Endothelial cell of umbilical vein (primary cell): ENCODE results near the gene KRTAP10-1. TPM values are rescaled to one million over a fixed set of nuclear protein-coding genes. Genes with fewer than 3 reads are reported as not detected.

Experiments used
- BruUV-seq: library from RNA; stranded (reverse); fragments of 400-500 nt; replicated peaks from 2 replicates; lab custom pipeline; 2021; lab: Mats Ljungman, UMichigan
- CTCF ChIA-PET: fragments of 300-600, 350-600 bp; sonication (Branson Sonifier 250); formaldehyde crosslinking; loops from one replicate; lab custom pipeline; 2021; ENCODE audit warnings: antibody characterized with exemption, inconsistent platforms; lab: Charles Lee
- POLR2A ChIA-PET: fragments of 300-600, 350-600 bp; sonication (Branson Sonifier 250); formaldehyde crosslinking; loops from one replicate; lab custom pipeline; 2021; ENCODE audit warnings: antibody characterized with exemption, inconsistent platforms; lab: Charles Lee
- DNase-seq: peaks from one replicate; pipeline ENCODE4 v3.0.0-alpha.2; 2011; ENCODE audit warnings: low read depth, low spot score
- FAIRE-seq: peaks from 2 replicates; lab custom pipeline; 2011; peaks lifted over from hg19 to GRCh38; lab: Jason Lieb, UNC
- H2AFZ ChIP-seq: 2 replicates; pipeline ENCODE4 v1.6.0; 2012; ENCODE audit warnings: low read depth, low read length, control low read depth, inconsistent platforms
- H3K27ac ChIP-seq: 2 replicates; pipeline ENCODE4 v1.5.1; 2011; ENCODE audit warnings: low read depth, mild to moderate bottlenecking, control low read depth, low read length, moderate library complexity; ENCODE audit not compliant: insufficient read depth
- H3K27me3 ChIP-seq, 2 experiments: 2 replicates each; pipeline versions ENCODE4 v1.6.0 to v1.6.1; 2011; ENCODE audit warnings: low read length in 2 of 2, mixed read lengths in 1 of 2; ENCODE audit not compliant: control insufficient read depth in 2 of 2, insufficient read depth in 2 of 2
- H3K36me3 ChIP-seq, 2 experiments: 2 replicates in 1 of 2; 3 replicates in 1 of 2; pipeline ENCODE4 v1.5.1; 2011; ENCODE audit warnings: low read length in 2 of 2, mild to moderate bottlenecking in 1 of 2, moderate library complexity in 1 of 2; ENCODE audit not compliant: control insufficient read depth in 2 of 2, insufficient read depth in 2 of 2; ENCODE audit errors: extremely low read depth in 1 of 2
- H3K4me1 ChIP-seq: 3 replicates; pipeline ENCODE4 v1.5.1; 2011; ENCODE audit warnings: mild to moderate bottlenecking, low read length; ENCODE audit not compliant: control insufficient read depth, insufficient read depth; ENCODE audit errors: extremely low read depth
- H3K4me2 ChIP-seq: 2 replicates; pipeline ENCODE4 v1.6.1; 2011; ENCODE audit warnings: low read length, control low read depth, mixed read lengths; ENCODE audit not compliant: insufficient read depth
- H3K4me3 ChIP-seq, 3 experiments: fragments of 200-600 bp in 1 of 3; sonication (generic), shearing (Covaris generic) in 1 of 3; replicated peaks in 1 of 3; 2 replicates each; pipeline ENCODE4 v1.5.1; 2011 to 2016; ENCODE audit warnings: control low read depth in 3 of 3, low read length in 3 of 3, mild to moderate bottlenecking in 2 of 3, inconsistent platforms in 1 of 3, low read depth in 1 of 3, moderate library complexity in 1 of 3; ENCODE audit not compliant: insufficient read depth in 1 of 3
- H3K79me2 ChIP-seq: 2 replicates; pipeline ENCODE4 v1.6.0; 2012; ENCODE audit warnings: low read length, inconsistent platforms; ENCODE audit not compliant: control insufficient read depth, insufficient read depth
- H3K9ac ChIP-seq: replicated peaks from 2 replicates; pipeline ENCODE3; 2011; ENCODE audit warnings: low read length, control low read depth; ENCODE audit not compliant: insufficient read depth; ENCODE audit errors: extremely low read depth
- H3K9me1 ChIP-seq: replicated peaks from 3 replicates; pipeline ENCODE4 v1.6.0; 2011; ENCODE audit warnings: mild to moderate bottlenecking, low read length; ENCODE audit not compliant: control insufficient read depth, insufficient read depth; ENCODE audit errors: extremely low read depth
- H3K9me3 ChIP-seq: replicated peaks from 2 replicates; pipeline ENCODE4 v1.5.1; 2012; ENCODE audit warnings: low read length, inconsistent platforms; ENCODE audit not compliant: control insufficient read depth, insufficient read depth
- H4K20me1 ChIP-seq: replicated peaks from 2 replicates; pipeline ENCODE3; 2011; ENCODE audit warnings: mild to moderate bottlenecking, low read length; ENCODE audit not compliant: control insufficient read depth, insufficient read depth; ENCODE audit errors: extremely low read depth
- EZH2 ChIP-seq: IDR thresholded peaks from 2 replicates; pipeline ENCODE4 v1.6.1; 2012; ENCODE audit warnings: borderline replicate concordance, low read depth, mild to moderate bottlenecking, moderate library complexity, low read length, inconsistent platforms; ENCODE audit not compliant: severe bottlenecking
- FOS ChIP-seq: IDR thresholded peaks from 2 replicates; pipeline ENCODE4 v1.6.1; 2011; ENCODE audit warnings: mild to moderate bottlenecking, low read length, moderate library complexity, borderline replicate concordance; ENCODE audit not compliant: insufficient read depth
- GATA2 ChIP-seq: IDR thresholded peaks from 2 replicates; pipeline ENCODE4 v1.7.0; 2011; ENCODE audit warnings: low read depth, mild to moderate bottlenecking, moderate library complexity, mixed read lengths, low read length; ENCODE audit not compliant: insufficient read length, insufficient read depth
- JUN ChIP-seq: IDR thresholded peaks from 2 replicates; pipeline ENCODE4 v1.6.1; 2011; ENCODE audit warnings: borderline replicate concordance, low read depth; ENCODE audit not compliant: insufficient read length, insufficient read depth
- MYC ChIP-seq: IDR thresholded peaks from one replicate; pipeline ENCODE4 v1.6.1; 2011; ENCODE audit warnings: mild to moderate bottlenecking, low read depth, low read length
- POLR2A ChIP-seq: IDR thresholded peaks from 2 replicates; pipeline ENCODE4 v1.6.1; 2012; ENCODE audit warnings: low read depth, mild to moderate bottlenecking, control low read depth, low read length
- POLR2AphosphoS5 ChIP-seq: IDR thresholded peaks from 2 replicates; pipeline ENCODE4 v1.6.1; 2012; ENCODE audit warnings: low read depth, mild to moderate bottlenecking, control low read depth, low read length, moderate library complexity; ENCODE audit not compliant: insufficient read depth
- dilution Hi-C: fragments of 300-500 bp; cut with MboI; formaldehyde crosslinking; loops from one replicate; pipeline ENCODE4 v1.15.0; 2019; ENCODE audit warnings: low sequenced_read_pairs; ENCODE audit not compliant: extremely low pct_ligation_motif_present
- intact Hi-C: fragments of 100-400 bp; cut with micrococcal nuclease; formaldehyde crosslinking; loops from one replicate; pipeline ENCODE4 v1.10.0; 2022
- polyA plus RNA-seq, 4 experiments: library from polyadenylated mRNA; depleted of rRNA in 3 of 4; stranded (reverse) in 3 of 4; unstranded in 1 of 4; fragments of >200 nt; gene quantifications; 2 replicates each; pipeline versions ENCODE4 v1.2.1 to v1.2.3, GENCODE V29; 2011 to 2012; ENCODE audit warnings: missing spikeins in 1 of 4
- total RNA-seq: library from RNA; stranded (reverse); gene quantifications from 2 replicates; pipeline ENCODE4 v1.2.3, GENCODE V29; 2021
- TF ChIP-seq, protein P1 (sequence below), 2 donors: IDR thresholded peaks; 1 replicate in 1 of 2; 2 replicates in 1 of 2; pipeline ENCODE4 v1.5.1; 2011; ENCODE audit warnings: low read length in 2 of 2, mild to moderate bottlenecking in 2 of 2, moderate library complexity in 2 of 2, control low read depth in 1 of 2, inconsistent platforms in 1 of 2, low read depth in 1 of 2; ENCODE audit not compliant: insufficient read depth in 1 of 2; ENCODE audit errors: extremely low read depth in 1 of 2
- TF ChIP-seq, protein P2 (sequence below): IDR thresholded peaks from 2 replicates; pipeline ENCODE4 v1.6.1; 2011; ENCODE audit not compliant: insufficient read depth, insufficient read length

The KRTAP10-1 gene
- total and polyA plus RNA-seq, 2 donors (not counting 3 experiments of a cell fraction or from before 2014, with no cell fraction given): not detected

DNA sequence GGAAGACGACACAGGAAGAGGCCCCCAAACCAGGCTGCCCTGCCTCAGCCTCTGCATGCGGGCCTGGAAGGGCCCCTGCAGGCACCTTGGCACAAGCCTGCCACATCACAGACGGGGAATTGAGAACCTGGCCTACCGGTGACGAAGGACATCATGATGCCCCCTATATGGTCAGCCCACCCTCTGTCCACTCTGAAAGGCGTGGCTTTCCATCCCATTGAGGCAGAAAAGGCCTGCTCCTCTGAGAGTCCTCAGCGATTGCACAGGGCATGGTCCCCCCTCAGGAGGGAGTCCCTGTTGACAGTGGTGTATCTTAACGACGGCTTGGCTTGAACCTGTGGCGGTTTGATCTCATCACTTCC lies 11.4 kb downstream of the KRTAP10-1 start:
- no TSS peak for BruUV-seq
- Histone ChIP-seq H2AFZ (no peak overlapping the region), H3K27ac (no peak overlapping the region), H3K4me1 (no peaks in the 10 kb centered on the region), H3K9me1 (no peaks in the 10 kb centered on the region), H3K9me3 (no peaks in the 10 kb centered on the region), H3K9ac (no peak overlapping the region), H3K4me3 (no peak overlapping the region), H3K4me2 (no peak overlapping the region), H3K36me3 (no peaks in the 10 kb centered on the region), H4K20me1 (no peaks in the 10 kb centered on the region), H3K27me3 (no peaks in the 10 kb centered on the region), H3K79me2 (no peaks in the 10 kb centered on the region)
- POLR2A ChIA-PET: no interaction called here
- dilution Hi-C loops: no loop called here
- CTCF ChIA-PET: no interaction called here
- DNase-seq: no peak
- FAIRE-seq: no peak
- no peak for TF ChIP-seq GATA2
- TF ChIP-seq, protein P1, sequence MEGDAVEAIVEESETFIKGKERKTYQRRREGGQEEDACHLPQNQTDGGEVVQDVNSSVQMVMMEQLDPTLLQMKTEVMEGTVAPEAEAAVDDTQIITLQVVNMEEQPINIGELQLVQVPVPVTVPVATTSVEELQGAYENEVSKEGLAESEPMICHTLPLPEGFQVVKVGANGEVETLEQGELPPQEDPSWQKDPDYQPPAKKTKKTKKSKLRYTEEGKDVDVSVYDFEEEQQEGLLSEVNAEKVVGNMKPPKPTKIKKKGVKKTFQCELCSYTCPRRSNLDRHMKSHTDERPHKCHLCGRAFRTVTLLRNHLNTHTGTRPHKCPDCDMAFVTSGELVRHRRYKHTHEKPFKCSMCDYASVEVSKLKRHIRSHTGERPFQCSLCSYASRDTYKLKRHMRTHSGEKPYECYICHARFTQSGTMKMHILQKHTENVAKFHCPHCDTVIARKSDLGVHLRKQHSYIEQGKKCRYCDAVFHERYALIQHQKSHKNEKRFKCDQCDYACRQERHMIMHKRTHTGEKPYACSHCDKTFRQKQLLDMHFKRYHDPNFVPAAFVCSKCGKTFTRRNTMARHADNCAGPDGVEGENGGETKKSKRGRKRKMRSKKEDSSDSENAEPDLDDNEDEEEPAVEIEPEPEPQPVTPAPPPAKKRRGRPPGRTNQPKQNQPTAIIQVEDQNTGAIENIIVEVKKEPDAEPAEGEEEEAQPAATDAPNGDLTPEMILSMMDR (IDR thresholded peaks at IDR 0.05; ENCODE audit: extremely low read depth in 1 of 2, insufficient read depth in 1 of 2, low read depth in 1 of 2, low read length in 2 of 2): no peak
- TF ChIP-seq POLR2A: no peak
- TF ChIP-seq POLR2AphosphoS5: no peak
- TF ChIP-seq FOS: no peak
- TF ChIP-seq, protein P2, sequence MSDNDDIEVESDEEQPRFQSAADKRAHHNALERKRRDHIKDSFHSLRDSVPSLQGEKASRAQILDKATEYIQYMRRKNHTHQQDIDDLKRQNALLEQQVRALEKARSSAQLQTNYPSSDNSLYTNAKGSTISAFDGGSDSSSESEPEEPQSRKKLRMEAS: no peak
- no peak for TF ChIP-seq JUN
- no peak for TF ChIP-seq MYC
- TF ChIP-seq EZH2: no peak
- intact Hi-C loops: no loop called here
